Neuronal stem cell (in vitro differentiated cells): ENCODE results near the gene ULBP3.

Experiments used
- DNase-seq: peaks from one replicate; pipeline ENCODE4 v3.0.0-alpha.2; 2013; ENCODE audit warnings: low spot score
- H2AFZ ChIP-seq: one replicate; pipeline ENCODE4 v1.6.1; 2013; ENCODE audit warnings: mild to moderate bottlenecking, low read length, inconsistent platforms
- H2AK5ac ChIP-seq: 2 replicates; pipeline ENCODE4 v1.6.1; 2013; ENCODE audit warnings: low read depth, mild to moderate bottlenecking, inconsistent platforms, low read length, moderate library complexity, mixed read lengths
- H2BK120ac ChIP-seq: 2 replicates; pipeline ENCODE4 v1.6.1; 2013; ENCODE audit warnings: low read depth, mild to moderate bottlenecking, inconsistent platforms, low read length, moderate library complexity, mixed read lengths
- H2BK12ac ChIP-seq: one replicate; pipeline ENCODE4 v1.6.1; 2013; ENCODE audit warnings: low read length, inconsistent platforms
- H2BK15ac ChIP-seq: 2 replicates; pipeline ENCODE4 v1.6.1; 2013; ENCODE audit warnings: mild to moderate bottlenecking, low read length, inconsistent platforms, mixed read lengths
- H2BK5ac ChIP-seq: one replicate; pipeline ENCODE4 v1.6.1; 2013; ENCODE audit warnings: inconsistent platforms, mild to moderate bottlenecking, low read length, moderate library complexity
- H3K14ac ChIP-seq: one replicate; pipeline ENCODE4 v1.6.1; 2013; ENCODE audit warnings: low read length, inconsistent platforms
- H3K18ac ChIP-seq: 2 replicates; pipeline ENCODE4 v1.6.1; 2013; ENCODE audit warnings: low read length, inconsistent platforms
- H3K23ac ChIP-seq: 2 replicates; pipeline ENCODE4 v1.6.1; 2013; ENCODE audit warnings: low read depth, mild to moderate bottlenecking, mixed read lengths, low read length, inconsistent platforms; ENCODE audit not compliant: poor library complexity
- H3K27ac ChIP-seq: replicated peaks from 3 replicates; pipeline ENCODE4 v1.5.1; 2013; ENCODE audit warnings: low read length, inconsistent platforms
- H3K27me3 ChIP-seq, 3 experiments: 2 replicates each; pipeline ENCODE4 v1.6.1; 2013; ENCODE audit warnings: low read length in 3 of 3, mild to moderate bottlenecking in 2 of 3, inconsistent platforms in 1 of 3, low read depth in 1 of 3, mixed read lengths in 1 of 3, moderate library complexity in 1 of 3; ENCODE audit not compliant: control insufficient read depth in 3 of 3, insufficient read depth in 3 of 3
- H3K36me3 ChIP-seq, 2 donors: replicated peaks in 1 of 2; 2 replicates each; pipeline ENCODE4 v1.6.1; 2013; ENCODE audit warnings: low read length in 2 of 2; ENCODE audit not compliant: control insufficient read depth in 2 of 2, insufficient read depth in 2 of 2
- H3K4ac ChIP-seq: 2 replicates; pipeline ENCODE4 v1.6.1; 2013; ENCODE audit warnings: inconsistent platforms, mild to moderate bottlenecking, low read length, moderate library complexity
- H3K4me1 ChIP-seq, 2 donors: 1 replicate in 1 of 2; 2 replicates in 1 of 2; pipeline ENCODE4 v1.6.1; 2013; ENCODE audit warnings: low read length in 2 of 2, low read depth in 1 of 2; ENCODE audit not compliant: control insufficient read depth in 2 of 2, insufficient read depth in 1 of 2
- H3K4me2 ChIP-seq: one replicate; pipeline ENCODE4 v1.6.1; 2013; ENCODE audit warnings: mild to moderate bottlenecking, low read length, inconsistent platforms; ENCODE audit not compliant: insufficient read depth, poor library complexity, severe bottlenecking
- H3K4me3 ChIP-seq, 2 donors: 2 replicates each; pipeline ENCODE4 v1.5.1; 2013; ENCODE audit warnings: low read length in 2 of 2, mild to moderate bottlenecking in 2 of 2, inconsistent platforms in 1 of 2, moderate library complexity in 1 of 2
- H3K79me1 ChIP-seq: one replicate; pipeline ENCODE4 v1.6.1; 2013; ENCODE audit warnings: low read depth, mild to moderate bottlenecking, inconsistent platforms, low read length, moderate library complexity
- H3K9ac ChIP-seq: one replicate; pipeline ENCODE4 v1.6.1; 2013; ENCODE audit warnings: mild to moderate bottlenecking, low read depth, low read length, inconsistent platforms; ENCODE audit not compliant: poor library complexity
- H3K9me3 ChIP-seq, 2 donors: replicated peaks in 1 of 2; 2 replicates each; pipeline versions ENCODE3 to v1.6.1; 2013; ENCODE audit warnings: low read length in 2 of 2, mild to moderate bottlenecking in 2 of 2, inconsistent platforms in 1 of 2, low read depth in 1 of 2, mixed read lengths in 1 of 2, moderate library complexity in 1 of 2; ENCODE audit not compliant: control insufficient read depth in 2 of 2, insufficient read depth in 1 of 2
- H4K8ac ChIP-seq: one replicate; pipeline ENCODE4 v1.6.1; 2013; ENCODE audit warnings: low read depth, mild to moderate bottlenecking, inconsistent platforms, low read length, moderate library complexity
- H4K91ac ChIP-seq: one replicate; pipeline ENCODE4 v1.6.1; 2013; ENCODE audit warnings: low read length, low read depth, mild to moderate bottlenecking, inconsistent platforms; ENCODE audit not compliant: poor library complexity
- WGBS, 2 donors: extraction: QIAGEN DNeasy Blood & Tissue Kit; methylation state at CpG; one replicate each; pipeline ENCODE4 v1.1.7; 2013; ENCODE audit warnings: missing lambda C conversion rate in 2 of 2, mixed read lengths in 1 of 2; ENCODE audit not compliant: insufficient read length in 2 of 2, insufficient replicate concordance in 1 of 2; ENCODE audit errors: extremely low coverage in 2 of 2; 5-methylcytosine and 5-hydroxymethylcytosine counted together

Gene ULBP3

DNA sequence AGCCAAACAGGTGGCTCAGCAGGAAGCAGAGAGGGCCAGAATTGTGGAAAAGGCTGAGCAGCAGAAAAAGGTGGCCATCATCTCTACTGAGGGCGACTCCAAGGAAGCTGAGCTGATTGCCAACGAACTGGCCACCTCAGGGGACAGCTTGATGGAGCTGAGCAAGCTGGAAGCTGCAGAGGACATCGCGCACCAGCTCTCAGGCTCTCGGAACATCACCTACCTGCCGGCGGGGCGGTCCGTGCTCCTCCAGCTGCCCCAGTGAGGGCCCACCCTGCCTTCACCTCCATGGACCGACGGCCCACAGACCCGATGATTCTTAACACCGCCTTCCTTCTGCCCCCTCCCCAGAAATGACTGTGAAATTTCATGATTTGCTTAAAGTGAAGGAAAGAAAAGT, 25.8 kb downstream of the ULBP3 start:
- peaks cover 3 to 75% (median 25%) of the 10 kb centered on the region in 3 experiments for H3K27me3 ChIP-seq
- no peaks in the 10 kb centered on the region for H3K79me1 ChIP-seq
- H3K4me2 ChIP-seq = no peak overlapping the region
- no peak overlapping the region for H4K8ac ChIP-seq
- H2AFZ ChIP-seq = no peak overlapping the region
- H3K4ac ChIP-seq = no peak overlapping the region
- no peak overlapping the region for H3K9ac ChIP-seq
- H3K4me1 ChIP-seq = peaks cover 0 to 3% of the 10 kb centered on the region in 2 donors
- H2BK15ac ChIP-seq = no peak overlapping the region
- H3K4me3 ChIP-seq = peak overlapping the region in 1 of 2 donors; percentile 45
- H3K14ac ChIP-seq = no peak overlapping the region
- no peak overlapping the region for H3K23ac ChIP-seq
- no CpG with 5 or more reads among the region's 13 CpGs for WGBS, 2 donors
- H4K91ac ChIP-seq = no peak overlapping the region
- no peak overlapping the region for H2BK5ac ChIP-seq
- no peaks in the 10 kb centered on the region for H3K36me3 ChIP-seq
- H3K18ac ChIP-seq = no peak overlapping the region
- no peak overlapping the region for H2BK120ac ChIP-seq
- H3K27ac ChIP-seq = no peak overlapping the region
- H2BK12ac ChIP-seq = no peak overlapping the region
- no peak overlapping the region for H2AK5ac ChIP-seq
- no peak for DNase-seq
- H3K9me3 ChIP-seq = no peaks in the 10 kb centered on the region

- no peak overlapping the region for H2AK5ac ChIP-seq
Measured at GRCh38 chr6:150038202-150039062, 30.5 kb downstream of the ULBP3 start.

GRCh38 chr6:150037526-150038201, 31.3 kb downstream of the ULBP3 start:
- no peak overlapping the region for H2BK15ac ChIP-seq
- no peaks in the 10 kb centered on the region for H3K9me3 ChIP-seq
- peak overlapping the region; percentile 79 for H3K18ac ChIP-seq
- peak overlapping the region; percentile 78 for H3K9ac ChIP-seq
- no peaks in the 10 kb centered on the region for H3K36me3 ChIP-seq
- H3K14ac ChIP-seq = no peak overlapping the region
- no peaks in the 10 kb centered on the region for H3K79me1 ChIP-seq
- no peak overlapping the region for H3K4ac ChIP-seq
- H2AK5ac ChIP-seq = no peak overlapping the region
- H3K4me3 ChIP-seq = peak overlapping the region in 1 of 2 donors; percentile 55
- peaks cover 16 to 97% (median 63%) of the 10 kb centered on the region in 3 experiments for H3K27me3 ChIP-seq
- WGBS, 2 donors = no CpG with 5 or more reads among the region's 55 CpGs
- DNase-seq = no peak
- no peak overlapping the region for H4K91ac ChIP-seq
- H3K4me2 ChIP-seq = peak overlapping the region; percentile 67
- no peak overlapping the region for H3K27ac ChIP-seq
- H2AFZ ChIP-seq = peak overlapping the region; percentile 88
- H2BK12ac ChIP-seq = no peak overlapping the region
- no peak overlapping the region for H2BK5ac ChIP-seq
- H4K8ac ChIP-seq = no peak overlapping the region
- peak overlapping the region; percentile 26 for H3K23ac ChIP-seq
- no peak overlapping the region for H2BK120ac ChIP-seq
- peaks cover 5 to 17% of the 10 kb centered on the region in 2 donors for H3K4me1 ChIP-seq

More at GRCh38 chr6:150038202-150039062, 30.5 kb downstream of the ULBP3 start:
- Histone ChIP-seq H2BK15ac (no peak overlapping the region), H3K27ac (no peak overlapping the region), H2BK120ac (no peak overlapping the region), H3K18ac (peak overlapping the region; percentile 53), H2BK12ac (no peak overlapping the region), H3K23ac (no peak overlapping the region), H3K4me1 (peaks cover 5 to 17% of the 10 kb centered on the region in 2 donors), H3K4me3 (peak overlapping the region in 1 of 2 donors; percentile 53), H3K27me3 (peaks cover 16 to 98% (median 60%) of the 10 kb centered on the region in 3 experiments), H3K4me2 (peak overlapping the region; percentile 67), H3K36me3 (no peaks in the 10 kb centered on the region), H2AFZ (peak overlapping the region; percentile 88), H4K8ac (no peak overlapping the region), H4K91ac (no peak overlapping the region), H3K14ac (no peak overlapping the region), H3K9ac (no peak overlapping the region), H3K79me1 (no peaks in the 10 kb centered on the region), H3K4ac (no peak overlapping the region), H3K9me3 (no peaks in the 10 kb centered on the region), H2BK5ac (no peak overlapping the region)
- no peak for DNase-seq
- WGBS, 2 donors = no CpG with 5 or more reads among the region's 21 CpGs

- H3K4me3 ChIP-seq = no peak overlapping the region
Measured at GRCh38 chr6:150036081-150036480, 32.8 kb downstream of the ULBP3 start.

More at GRCh38 chr6:150036081-150036480, 32.8 kb downstream of the ULBP3 start:
- Histone ChIP-seq H3K27me3 (peaks cover 16 to 91% (median 62%) of the 10 kb centered on the region in 3 experiments), H2BK5ac (no peak overlapping the region), H2AFZ (no peak overlapping the region), H2BK120ac (no peak overlapping the region), H3K4me1 (peaks cover 5 to 17% of the 10 kb centered on the region in 2 donors), H2BK12ac (no peak overlapping the region), H3K14ac (no peak overlapping the region), H3K23ac (no peak overlapping the region), H3K4ac (no peak overlapping the region), H4K91ac (no peak overlapping the region), H2AK5ac (no peak overlapping the region), H3K18ac (no peak overlapping the region), H2BK15ac (no peak overlapping the region), H3K36me3 (no peaks in the 10 kb centered on the region), H3K9me3 (no peaks in the 10 kb centered on the region), H3K27ac (no peak overlapping the region), H3K79me1 (no peaks in the 10 kb centered on the region), H4K8ac (no peak overlapping the region), H3K9ac (no peak overlapping the region), H3K4me2 (no peak overlapping the region)
- no peak for DNase-seq
- WGBS, 2 donors = no CpG with 5 or more reads among the region's 5 CpGs
